ENCODE data around the gene CEP164.

DNA sequence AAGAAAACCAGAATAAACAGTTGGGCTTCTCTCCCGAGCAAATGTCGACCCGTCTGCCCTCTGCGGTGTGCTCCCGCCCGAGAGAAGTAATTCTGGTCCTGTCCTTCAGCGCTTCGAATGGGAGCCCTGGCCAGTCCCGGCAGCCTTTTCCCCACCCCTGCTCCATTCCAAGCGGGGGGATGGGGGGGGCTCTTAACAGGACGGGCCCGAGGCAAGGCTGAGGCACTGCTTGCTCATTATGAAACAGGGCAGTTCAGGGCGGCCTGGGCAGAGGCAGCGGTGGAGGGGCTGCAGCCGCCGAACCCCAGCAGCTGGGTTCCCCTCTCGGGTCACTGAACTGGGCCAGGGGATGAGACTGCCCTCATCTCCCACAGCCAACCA, 27.4 kb upstream of the CEP164 start:
- no peak for TF ChIP-seq POLR2A (IDR thresholded peaks at IDR 0.05)
- TF ChIP-seq, protein P1, sequence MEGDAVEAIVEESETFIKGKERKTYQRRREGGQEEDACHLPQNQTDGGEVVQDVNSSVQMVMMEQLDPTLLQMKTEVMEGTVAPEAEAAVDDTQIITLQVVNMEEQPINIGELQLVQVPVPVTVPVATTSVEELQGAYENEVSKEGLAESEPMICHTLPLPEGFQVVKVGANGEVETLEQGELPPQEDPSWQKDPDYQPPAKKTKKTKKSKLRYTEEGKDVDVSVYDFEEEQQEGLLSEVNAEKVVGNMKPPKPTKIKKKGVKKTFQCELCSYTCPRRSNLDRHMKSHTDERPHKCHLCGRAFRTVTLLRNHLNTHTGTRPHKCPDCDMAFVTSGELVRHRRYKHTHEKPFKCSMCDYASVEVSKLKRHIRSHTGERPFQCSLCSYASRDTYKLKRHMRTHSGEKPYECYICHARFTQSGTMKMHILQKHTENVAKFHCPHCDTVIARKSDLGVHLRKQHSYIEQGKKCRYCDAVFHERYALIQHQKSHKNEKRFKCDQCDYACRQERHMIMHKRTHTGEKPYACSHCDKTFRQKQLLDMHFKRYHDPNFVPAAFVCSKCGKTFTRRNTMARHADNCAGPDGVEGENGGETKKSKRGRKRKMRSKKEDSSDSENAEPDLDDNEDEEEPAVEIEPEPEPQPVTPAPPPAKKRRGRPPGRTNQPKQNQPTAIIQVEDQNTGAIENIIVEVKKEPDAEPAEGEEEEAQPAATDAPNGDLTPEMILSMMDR (IDR thresholded peaks at IDR 0.05): no peak

Data from vagina (tissue), 2 donors.